SU-DHL-6 (cell line): ENCODE results near the gene CIBAR2.

Experiments used
- H2AFZ ChIP-seq: fragments of 200-600 bp; sonication (generic); 2 replicates; pipeline ENCODE4 v1.6.1; 2014; ENCODE audit warnings: low read depth, mild to moderate bottlenecking, moderate library complexity, mixed read lengths, antibody characterized with exemption, low read length; ENCODE audit not compliant: severe bottlenecking
- H3F3A ChIP-seq: fragments of 200-600 bp; shearing (Covaris generic); 2 replicates; pipeline ENCODE4 v1.6.0; 2016; ENCODE audit warnings: antibody characterized with exemption, mild to moderate bottlenecking; ENCODE audit not compliant: insufficient read depth
- H3K27ac ChIP-seq: fragments of 200-600 bp; sonication (generic); 2 replicates; pipeline ENCODE4 v1.5.1; 2016; ENCODE audit warnings: low read depth, mild to moderate bottlenecking, low read length, moderate library complexity, mixed read lengths
- H3K27me3 ChIP-seq: fragments of 200-600 bp; sonication (generic), shearing (Covaris generic); 2 replicates; pipeline ENCODE4 v1.6.0; 2014; ENCODE audit warnings: mild to moderate bottlenecking, low read length
- H3K36me3 ChIP-seq: fragments of 200-600 bp; sonication (generic); 2 replicates; pipeline ENCODE4 v1.6.1; 2014; ENCODE audit warnings: mild to moderate bottlenecking, low read length, mixed read lengths
- H3K4me2 ChIP-seq: fragments of 300-600, 200-600 bp; shearing (Covaris generic), sonication (generic); 2 replicates; pipeline ENCODE4 v1.6.0; 2014; ENCODE audit warnings: low read length, low read depth, mild to moderate bottlenecking; ENCODE audit not compliant: poor library complexity, severe bottlenecking
- H3K4me3 ChIP-seq: fragments of 200-600 bp; sonication (generic); 2 replicates; pipeline ENCODE4 v1.5.1; 2014; ENCODE audit warnings: antibody characterized with exemption, low read length, mild to moderate bottlenecking, mixed read lengths; ENCODE audit not compliant: insufficient read depth, poor library complexity, severe bottlenecking
- H3K79me2 ChIP-seq: fragments of 200-600 bp; sonication (generic); 2 replicates; pipeline ENCODE4 v1.6.1; 2014; ENCODE audit warnings: mild to moderate bottlenecking, low read length, moderate library complexity; ENCODE audit not compliant: insufficient read depth
- H3K9ac ChIP-seq: fragments of 200-600 bp; sonication (generic); 2 replicates; pipeline ENCODE4 v1.7.0; 2014; ENCODE audit warnings: mild to moderate bottlenecking, low read length
- H3K9me2 ChIP-seq: fragments of 200-600 bp; sonication (generic); replicated peaks from 2 replicates; pipeline ENCODE4 v1.6.1; 2014; ENCODE audit warnings: low read length; ENCODE audit not compliant: insufficient read depth
- H3K9me3 ChIP-seq: fragments of 200-600 bp; sonication (generic); 2 replicates; pipeline ENCODE4 v1.6.1; 2014; ENCODE audit warnings: low read length, mixed read lengths; ENCODE audit not compliant: insufficient read depth
- H4K20me1 ChIP-seq: fragments of 200-600 bp; sonication (generic); 2 replicates; pipeline ENCODE4 v1.6.1; 2014; ENCODE audit warnings: low read depth, mild to moderate bottlenecking, antibody characterized with exemption, low read length, moderate library complexity, mixed read lengths
- CTCF ChIP-seq: fragments of 200-600 bp; sonication (generic); IDR thresholded peaks from one replicate; pipeline ENCODE4 v1.5.1; 2017; ENCODE audit warnings: antibody characterized with exemption, mild to moderate bottlenecking, low read length, moderate library complexity; ENCODE audit not compliant: insufficient read depth, poor library complexity, severe bottlenecking
- EZH2phosphoT487 ChIP-seq: fragments of 200-600 bp; sonication (generic), shearing (Covaris generic); conservative IDR thresholded peaks from 2 replicates; pipeline ENCODE4 v1.6.1; 2018; ENCODE audit warnings: mild to moderate bottlenecking, antibody characterized with exemption, low read length, moderate library complexity, mixed read lengths

CIBAR2 gene

GRCh38 chr16:85156440-85156839 is 44.2 kb upstream of the CIBAR2 start:
- Histone ChIP-seq H2AFZ (no peak overlapping the region), H4K20me1 (no peaks in the 10 kb centered on the region), H3K9ac (no peak overlapping the region), H3K27ac (no peak overlapping the region), H3F3A (no peaks in the 10 kb centered on the region), H3K4me3 (no peak overlapping the region), H3K27me3 (no peaks in the 10 kb centered on the region), H3K79me2 (no peaks in the 10 kb centered on the region), H3K9me2 (no peaks in the 10 kb centered on the region), H3K4me2 (no peak overlapping the region), H3K9me3 (no peaks in the 10 kb centered on the region), H3K36me3 (no peaks in the 10 kb centered on the region)
- TF ChIP-seq EZH2phosphoT487 (no peak), CTCF (no peak)

GRCh38 chr16:85153656-85154091 is 41.4 kb upstream of the CIBAR2 start:
- H3K4me3 ChIP-seq: no peak overlapping the region

GRCh38 chr16:85153046-85153445 is 40.8 kb upstream of the CIBAR2 start:
- Histone ChIP-seq H3K4me3 (no peak overlapping the region), H3K79me2 (no peaks in the 10 kb centered on the region), H3K9me3 (no peaks in the 10 kb centered on the region), H4K20me1 (no peaks in the 10 kb centered on the region), H3K9ac (no peak overlapping the region), H2AFZ (no peak overlapping the region), H3K36me3 (no peaks in the 10 kb centered on the region), H3K27me3 (no peaks in the 10 kb centered on the region), H3K4me2 (no peak overlapping the region), H3F3A (no peaks in the 10 kb centered on the region), H3K9me2 (no peaks in the 10 kb centered on the region), H3K27ac (no peak overlapping the region)
- TF ChIP-seq CTCF (no peak), EZH2phosphoT487 (no peak)

More at GRCh38 chr16:85153656-85154091, 41.4 kb upstream of the CIBAR2 start:
- no peak overlapping the region for H2AFZ ChIP-seq
- H3K79me2 ChIP-seq: no peaks in the 10 kb centered on the region
- H4K20me1 ChIP-seq: no peaks in the 10 kb centered on the region
- no peak for TF ChIP-seq EZH2phosphoT487
- no peak overlapping the region for H3K27ac ChIP-seq
- no peaks in the 10 kb centered on the region for H3K9me2 ChIP-seq
- no peak overlapping the region for H3K9ac ChIP-seq
- no peak overlapping the region for H3K4me2 ChIP-seq
- no peaks in the 10 kb centered on the region for H3K36me3 ChIP-seq
- H3F3A ChIP-seq: no peaks in the 10 kb centered on the region
- H3K27me3 ChIP-seq: no peaks in the 10 kb centered on the region
- H3K9me3 ChIP-seq: no peaks in the 10 kb centered on the region

GRCh38 chr16:85152414-85153030 is 40.2 kb upstream of the CIBAR2 start:
- no peaks in the 10 kb centered on the region for H3K9me3 ChIP-seq
- H3K9ac ChIP-seq: no peak overlapping the region

More at GRCh38 chr16:85152414-85153030, 40.2 kb upstream of the CIBAR2 start:
- H3F3A ChIP-seq: no peaks in the 10 kb centered on the region
- no peak for TF ChIP-seq CTCF
- TF ChIP-seq EZH2phosphoT487: no peak
- H3K4me3 ChIP-seq: no peak overlapping the region
- H3K27me3 ChIP-seq: no peaks in the 10 kb centered on the region
- H3K27ac ChIP-seq: no peak overlapping the region
- H3K79me2 ChIP-seq: no peaks in the 10 kb centered on the region
- H3K36me3 ChIP-seq: no peaks in the 10 kb centered on the region
- H3K9me2 ChIP-seq: no peaks in the 10 kb centered on the region
- H4K20me1 ChIP-seq: no peaks in the 10 kb centered on the region
- H2AFZ ChIP-seq: no peak overlapping the region
- no peak overlapping the region for H3K4me2 ChIP-seq
